Ovary (tissue), 3 donors: ENCODE results near the gene NCDN.

Source experiments
- POLR2A ChIP-seq: fragments of 450-650 bp; IDR thresholded peaks from one replicate; pipeline ENCODE4 v1.6.1; 2017; ENCODE audit warnings: antibody characterized with exemption, mild to moderate bottlenecking, moderate library complexity
- TF ChIP-seq, protein P1 (sequence below), 3 donors: fragments of 450-650 bp in 2 of 3; fragments of 200-600 bp in 1 of 3; IDR thresholded peaks; one replicate each; pipeline versions ENCODE4 v1.5.1 to v1.8.0; 2016 to 2022; ENCODE audit warnings: antibody characterized with exemption in 3 of 3, mild to moderate bottlenecking in 1 of 3
- donor health status: DM: no; HTN: no; CAD: no.

- TF ChIP-seq, protein P1, sequence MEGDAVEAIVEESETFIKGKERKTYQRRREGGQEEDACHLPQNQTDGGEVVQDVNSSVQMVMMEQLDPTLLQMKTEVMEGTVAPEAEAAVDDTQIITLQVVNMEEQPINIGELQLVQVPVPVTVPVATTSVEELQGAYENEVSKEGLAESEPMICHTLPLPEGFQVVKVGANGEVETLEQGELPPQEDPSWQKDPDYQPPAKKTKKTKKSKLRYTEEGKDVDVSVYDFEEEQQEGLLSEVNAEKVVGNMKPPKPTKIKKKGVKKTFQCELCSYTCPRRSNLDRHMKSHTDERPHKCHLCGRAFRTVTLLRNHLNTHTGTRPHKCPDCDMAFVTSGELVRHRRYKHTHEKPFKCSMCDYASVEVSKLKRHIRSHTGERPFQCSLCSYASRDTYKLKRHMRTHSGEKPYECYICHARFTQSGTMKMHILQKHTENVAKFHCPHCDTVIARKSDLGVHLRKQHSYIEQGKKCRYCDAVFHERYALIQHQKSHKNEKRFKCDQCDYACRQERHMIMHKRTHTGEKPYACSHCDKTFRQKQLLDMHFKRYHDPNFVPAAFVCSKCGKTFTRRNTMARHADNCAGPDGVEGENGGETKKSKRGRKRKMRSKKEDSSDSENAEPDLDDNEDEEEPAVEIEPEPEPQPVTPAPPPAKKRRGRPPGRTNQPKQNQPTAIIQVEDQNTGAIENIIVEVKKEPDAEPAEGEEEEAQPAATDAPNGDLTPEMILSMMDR (IDR thresholded peaks at IDR 0.05), result no peak
- TF ChIP-seq POLR2A, result no peak
Measured at GRCh38 chr1:35594005-35594760, 36.6 kb downstream of the NCDN start.
